ENCODE measurements around the gene ZNF135.

The ZNF135 gene

DNA sequence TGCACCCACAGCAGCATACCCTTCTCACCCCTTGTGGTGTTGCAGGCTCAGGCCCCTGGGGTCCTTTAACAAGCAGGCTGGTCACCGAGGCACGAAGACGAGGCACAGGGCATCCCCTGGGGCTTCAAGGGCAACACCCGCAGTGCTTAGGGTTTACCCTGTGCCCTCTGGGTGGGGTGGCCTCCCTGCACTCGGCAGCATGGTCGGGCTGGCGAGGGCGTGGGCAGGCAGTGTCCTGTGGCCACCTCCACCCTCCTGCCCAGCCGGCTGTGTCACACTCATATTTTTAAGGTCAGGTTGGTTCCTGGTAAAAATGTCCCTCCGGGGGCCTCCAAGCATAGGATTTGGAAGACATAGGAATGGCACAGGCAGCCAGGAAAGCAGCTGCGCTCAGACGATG, 11.4 kb upstream of the ZNF135 start:
- DNase-seq: no peak

DNA sequence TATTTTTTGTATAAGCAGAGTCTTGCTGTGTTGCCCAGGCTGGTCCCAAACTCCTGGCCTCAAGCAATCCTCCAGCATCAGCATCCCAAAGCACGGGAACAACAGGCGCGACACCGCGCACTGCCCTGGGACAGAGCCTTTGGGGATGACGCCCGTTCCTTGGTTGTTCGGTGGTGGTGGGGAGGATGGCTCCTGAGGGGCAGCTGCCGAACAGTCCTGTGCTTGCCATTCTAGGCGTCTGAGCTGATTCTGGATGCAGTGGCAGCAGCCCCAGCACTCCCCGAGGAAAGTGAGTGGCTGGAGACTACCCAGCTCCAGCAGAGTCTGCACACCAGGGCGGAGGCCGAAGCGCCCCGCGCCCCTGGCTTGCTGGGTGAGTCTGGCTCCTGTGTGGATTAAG, 6.8 kb upstream of the ZNF135 start:
- no peak for DNase-seq

DNA sequence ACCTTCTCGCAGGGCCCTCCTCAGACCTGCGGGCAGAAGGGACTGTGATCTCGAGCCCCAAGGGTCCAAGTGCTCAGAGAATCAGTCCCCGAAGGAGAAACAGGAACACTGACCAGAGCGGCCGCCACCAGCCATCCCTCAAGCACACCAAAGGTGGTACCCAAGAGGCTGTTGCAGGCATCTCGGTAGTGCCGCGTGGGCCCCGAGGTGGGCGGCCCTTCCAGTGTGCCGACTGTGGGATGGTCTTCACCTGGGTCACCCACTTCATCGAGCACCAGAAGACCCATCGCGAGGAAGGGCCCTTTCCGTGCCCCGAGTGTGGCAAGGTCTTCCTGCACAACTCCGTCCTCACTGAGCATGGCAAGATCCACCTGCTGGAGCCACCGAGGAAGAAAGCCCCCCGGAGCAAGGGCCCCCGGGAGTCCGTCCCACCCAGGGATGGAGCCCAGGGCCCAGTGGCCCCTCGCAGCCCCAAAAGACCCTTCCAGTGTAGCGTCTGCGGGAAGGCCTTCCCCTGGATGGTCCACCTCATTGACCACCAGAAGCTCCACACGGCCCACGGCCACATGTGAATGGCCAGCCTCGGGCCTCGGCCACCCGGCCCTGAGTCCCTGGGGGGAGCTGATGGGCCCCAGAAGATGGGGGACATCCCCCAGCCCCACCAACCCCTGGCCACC, 5.5 kb upstream of the ZNF135 start:
- DNase-seq: no peak

DNA sequence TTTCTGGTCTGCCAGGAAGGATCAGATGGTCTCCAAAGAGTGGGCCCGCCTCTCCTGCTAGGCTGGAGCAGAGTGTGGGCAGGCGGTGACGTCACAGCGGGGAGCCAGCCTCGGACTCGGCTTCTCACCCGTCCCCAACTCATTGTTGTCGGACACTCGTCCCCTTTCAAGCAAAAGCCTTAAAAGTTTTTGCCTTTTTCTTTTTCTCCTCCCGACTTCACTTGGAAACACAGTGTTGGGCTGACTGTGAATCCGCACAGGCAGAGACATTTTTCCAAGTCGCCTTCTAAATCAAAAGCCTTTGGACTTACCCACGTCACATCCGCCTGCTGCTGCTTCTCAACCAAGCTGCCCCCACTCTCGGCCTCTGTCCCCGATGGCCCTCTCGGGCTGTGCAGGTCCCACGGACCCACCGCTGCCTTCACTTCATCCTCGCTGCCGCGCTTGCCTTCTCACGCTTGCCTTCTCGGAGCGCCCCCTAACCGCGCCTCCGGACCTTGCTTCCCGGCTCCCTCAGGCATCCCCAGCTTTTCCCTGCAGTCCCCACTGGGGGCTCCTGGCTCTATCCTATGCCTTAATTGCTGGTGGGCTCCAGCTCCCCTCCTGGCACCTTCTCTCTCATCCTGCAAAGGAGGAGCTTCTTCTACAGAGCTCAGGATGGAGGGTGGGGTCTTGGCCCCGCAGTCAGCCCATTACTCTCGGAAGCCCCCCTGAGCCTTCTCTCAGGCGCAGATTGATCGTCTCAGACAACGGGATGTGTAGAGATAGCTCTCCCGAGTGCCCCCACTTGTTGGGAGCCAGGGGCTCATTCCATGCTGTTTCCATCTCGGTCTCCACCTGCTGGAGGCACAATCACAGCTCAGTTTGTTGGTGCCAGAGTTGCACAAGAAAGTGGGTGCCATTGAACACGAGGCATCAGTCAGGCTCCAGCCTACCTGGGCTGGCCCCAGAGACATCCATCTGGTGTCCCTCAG, 3.9 kb upstream of the ZNF135 start:
- no peak for DNase-seq

DNA sequence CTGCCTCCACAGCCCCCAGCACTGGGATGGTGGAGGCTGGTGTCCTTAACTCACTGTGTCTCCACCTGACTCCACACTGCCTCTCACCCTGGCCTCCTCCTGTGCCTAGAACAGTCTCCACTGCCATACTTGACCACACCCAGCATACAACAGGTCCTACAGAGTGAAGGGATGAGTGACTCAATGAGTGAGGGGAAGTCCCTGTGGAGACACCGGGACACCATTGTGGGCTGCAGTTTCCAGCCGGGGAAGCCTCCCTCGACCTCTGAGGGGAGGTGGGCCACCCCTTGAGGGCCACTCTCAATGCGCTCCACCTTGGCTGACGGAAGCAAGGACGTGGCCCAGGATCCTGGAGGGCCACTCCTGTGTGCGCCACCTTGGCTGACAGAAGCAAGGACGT, 2.8 kb upstream of the ZNF135 start:
- no peak for DNase-seq

DNA sequence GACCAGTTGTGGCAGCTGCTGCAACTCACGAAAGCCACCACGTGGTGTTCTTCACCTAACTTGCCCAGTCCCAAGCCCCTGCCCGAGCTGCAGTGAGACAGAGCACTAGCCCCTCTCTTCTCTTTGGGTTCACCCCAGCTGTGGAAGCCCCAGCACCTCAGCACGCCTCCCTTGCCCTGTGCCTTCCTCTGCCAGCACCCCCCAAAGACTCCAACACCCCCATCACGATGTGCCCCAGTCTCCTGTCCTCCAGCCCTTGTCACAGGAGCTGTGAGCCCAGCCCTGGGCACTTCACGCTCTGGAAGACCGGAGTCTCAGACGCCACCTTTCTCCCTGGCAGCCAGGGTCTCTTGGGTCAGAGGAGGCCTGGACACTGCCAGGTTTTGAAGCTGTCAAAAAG, 2.2 kb upstream of the ZNF135 start:
- DNase-seq: no peak

DNA sequence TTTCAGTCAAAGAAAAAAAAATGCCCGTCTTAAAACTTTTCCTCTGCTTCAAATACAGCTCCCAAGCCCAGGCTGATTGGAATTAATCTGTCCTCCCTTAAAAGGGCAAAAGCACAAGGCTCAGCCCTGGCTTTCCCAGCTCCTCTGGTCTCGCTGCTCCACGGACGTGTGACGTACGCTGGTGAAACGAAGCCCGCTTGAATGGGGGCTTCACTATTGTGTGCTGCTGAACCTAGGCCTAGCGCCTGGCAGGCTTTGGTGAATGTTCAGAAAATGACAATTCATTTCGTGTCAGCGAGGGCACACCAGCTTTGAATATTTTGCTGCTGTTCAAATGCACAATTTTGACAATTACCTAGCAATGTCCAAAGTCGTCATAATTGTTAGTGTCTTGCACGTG, 615 bp upstream of the ZNF135 start:
- DNase-seq: no peak

DNA sequence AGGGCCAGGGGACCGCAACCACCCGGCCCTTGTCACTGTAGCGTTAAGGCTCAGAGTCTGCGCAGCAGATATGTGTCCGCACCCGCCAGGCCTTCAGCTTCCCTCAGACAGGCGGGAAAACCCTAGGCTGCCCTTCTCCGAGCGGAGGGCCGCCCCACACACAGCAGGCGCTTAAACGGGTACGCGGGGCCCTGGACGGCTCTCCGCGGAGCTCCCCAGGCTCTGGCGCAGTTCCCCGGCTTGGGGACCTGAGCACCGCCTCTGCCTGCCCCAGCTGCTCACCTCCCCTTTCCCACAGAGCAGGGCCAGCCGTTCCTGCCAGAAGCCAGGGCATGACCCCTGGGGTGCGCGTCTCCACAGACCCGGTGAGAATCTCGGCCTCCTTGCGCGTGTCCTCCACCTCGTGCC, 593 bp downstream of the ZNF135 start:
- no peak for DNase-seq

DNA sequence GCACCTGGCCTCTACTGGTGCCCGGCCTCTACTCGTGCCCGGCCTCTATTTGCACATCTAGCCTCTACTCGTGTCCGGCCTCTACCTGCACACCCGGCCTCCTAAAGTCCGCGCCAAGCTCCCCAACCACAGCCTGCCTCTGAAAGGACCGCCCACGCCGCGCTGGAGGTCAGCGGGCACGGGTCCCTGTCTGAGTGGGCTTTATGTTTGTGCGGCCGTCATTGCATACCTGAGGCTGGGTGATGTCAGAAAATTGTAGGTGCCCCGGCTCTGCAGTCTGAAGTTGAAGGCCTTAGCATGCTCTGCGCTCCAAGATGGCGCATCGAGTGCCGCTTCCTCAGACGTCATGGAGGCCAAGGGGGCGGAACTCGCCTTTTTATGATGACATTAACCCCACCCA, 1.1 kb downstream of the ZNF135 start:
- no peak for DNase-seq

DNA sequence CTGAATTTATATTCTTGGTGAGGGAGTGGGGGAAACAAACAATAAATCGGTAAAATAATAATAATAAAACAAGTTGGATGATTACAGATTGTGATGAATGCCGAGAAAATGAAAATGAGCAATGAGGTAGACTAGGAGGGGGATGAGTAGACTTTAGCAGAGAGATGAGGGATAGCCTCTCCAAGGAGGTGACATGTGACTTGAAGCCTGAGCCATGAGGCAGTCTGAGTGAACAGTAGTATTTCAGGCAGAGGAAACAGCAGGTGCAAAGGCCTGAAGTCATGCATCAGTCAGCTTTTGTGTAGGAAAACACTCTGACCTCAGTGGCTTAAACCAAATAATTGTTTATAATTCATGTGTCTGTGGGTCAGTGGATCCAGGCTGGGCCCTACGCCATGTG, 4.6 kb downstream of the ZNF135 start:
- DNase-seq: no peak

DNA sequence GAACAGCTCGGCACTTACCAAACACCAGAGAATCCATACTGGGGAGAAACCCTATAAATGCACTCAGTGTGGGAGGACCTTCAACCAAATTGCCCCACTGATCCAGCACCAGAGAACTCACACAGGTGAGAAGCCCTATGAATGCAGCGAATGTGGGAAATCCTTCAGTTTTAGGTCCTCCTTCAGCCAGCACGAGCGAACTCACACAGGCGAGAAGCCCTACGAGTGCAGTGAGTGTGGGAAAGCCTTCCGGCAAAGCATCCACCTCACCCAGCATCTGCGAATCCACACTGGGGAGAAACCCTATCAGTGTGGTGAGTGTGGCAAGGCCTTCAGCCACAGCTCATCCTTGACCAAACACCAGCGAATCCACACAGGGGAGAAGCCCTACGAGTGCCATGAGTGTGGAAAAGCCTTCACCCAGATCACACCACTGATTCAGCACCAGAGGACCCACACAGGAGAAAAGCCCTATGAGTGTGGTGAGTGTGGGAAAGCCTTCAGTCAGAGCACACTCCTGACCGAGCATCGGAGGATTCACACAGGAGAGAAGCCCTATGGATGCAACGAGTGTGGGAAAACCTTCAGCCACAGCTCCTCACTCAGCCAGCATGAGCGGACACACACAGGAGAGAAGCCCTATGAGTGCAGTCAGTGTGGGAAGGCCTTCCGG, 8.3 kb downstream of the ZNF135 start:
- no peak for DNase-seq

DNA sequence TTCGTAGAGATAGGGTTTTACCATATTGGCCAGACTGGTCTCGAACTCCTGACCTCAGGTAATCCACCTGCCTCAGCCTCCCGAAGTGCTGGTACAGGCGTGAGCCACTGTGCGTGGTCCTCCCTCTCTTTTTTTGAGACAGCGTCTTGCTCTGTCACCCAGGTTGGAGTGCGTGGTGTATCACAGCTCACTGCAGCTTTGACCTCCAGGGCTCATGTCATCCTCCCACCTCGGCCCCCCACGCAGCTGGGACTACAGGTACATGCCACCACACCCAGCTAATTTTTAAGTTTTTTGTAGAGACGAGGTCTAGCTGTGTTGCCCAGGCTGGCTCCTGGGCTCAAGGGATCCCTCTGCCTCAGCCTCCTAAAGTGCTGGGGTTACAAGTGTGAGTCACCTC, 20.7 kb downstream of the ZNF135 start:
- no peak for DNase-seq

DNA sequence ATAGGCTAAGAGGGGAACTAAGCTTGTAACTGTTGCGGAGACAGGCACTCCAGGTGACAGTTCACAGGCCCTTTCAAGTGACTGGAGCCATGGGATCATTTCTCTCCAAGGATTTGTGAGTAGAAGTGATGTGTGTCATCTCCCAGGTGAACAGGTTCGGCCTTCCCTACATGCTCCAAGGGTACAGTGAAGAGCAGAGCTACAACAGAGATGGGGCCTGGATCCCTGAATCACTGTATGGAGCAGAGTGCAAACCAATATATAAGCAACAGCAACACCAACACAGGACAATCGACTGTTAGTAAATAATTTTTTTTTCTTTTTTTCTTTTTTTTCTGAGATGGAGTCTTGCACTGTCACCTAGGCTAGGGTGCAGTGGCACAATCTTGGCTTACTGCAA, 23.9 kb downstream of the ZNF135 start:
- DNase-seq: no peak

DNA sequence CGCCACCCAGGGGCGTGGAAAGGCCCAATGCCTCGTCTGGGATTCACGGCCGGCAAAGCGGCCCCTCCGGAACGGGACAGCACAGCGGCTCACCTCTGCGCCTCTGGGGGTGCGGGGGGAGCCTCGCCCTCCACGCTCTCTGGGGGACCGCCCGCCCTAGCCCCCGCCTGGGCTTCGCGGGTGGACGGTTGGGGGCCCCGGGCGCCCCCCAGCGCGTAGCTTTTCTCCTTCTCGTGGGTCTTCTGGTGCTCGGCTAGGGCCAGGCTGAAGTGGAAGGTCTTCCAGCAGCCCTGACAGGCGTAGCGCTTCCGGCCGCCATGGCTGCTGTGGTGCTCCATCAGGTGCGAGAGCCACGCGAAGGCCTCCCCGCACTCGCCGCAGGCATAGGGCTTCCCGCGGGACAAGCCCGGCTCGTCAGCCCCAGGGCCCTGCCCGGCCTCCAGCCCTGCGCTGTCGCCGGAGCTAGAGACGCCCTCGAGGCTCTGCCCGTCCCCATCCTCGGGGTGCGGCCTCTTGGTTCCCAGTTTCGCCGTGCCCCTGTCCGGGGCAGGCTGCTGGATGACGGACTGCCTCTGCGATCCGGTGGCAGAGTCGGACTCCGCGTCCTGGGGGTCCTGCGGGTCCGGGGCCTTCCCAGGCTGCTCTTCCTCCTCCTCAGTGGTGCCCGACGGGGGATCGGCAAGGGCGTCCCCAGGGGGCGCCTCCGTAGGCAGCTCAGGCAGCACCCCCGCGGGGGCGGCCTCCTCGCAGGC, 25.7 kb downstream of the ZNF135 start:
- DNase-seq: no peak

DNA sequence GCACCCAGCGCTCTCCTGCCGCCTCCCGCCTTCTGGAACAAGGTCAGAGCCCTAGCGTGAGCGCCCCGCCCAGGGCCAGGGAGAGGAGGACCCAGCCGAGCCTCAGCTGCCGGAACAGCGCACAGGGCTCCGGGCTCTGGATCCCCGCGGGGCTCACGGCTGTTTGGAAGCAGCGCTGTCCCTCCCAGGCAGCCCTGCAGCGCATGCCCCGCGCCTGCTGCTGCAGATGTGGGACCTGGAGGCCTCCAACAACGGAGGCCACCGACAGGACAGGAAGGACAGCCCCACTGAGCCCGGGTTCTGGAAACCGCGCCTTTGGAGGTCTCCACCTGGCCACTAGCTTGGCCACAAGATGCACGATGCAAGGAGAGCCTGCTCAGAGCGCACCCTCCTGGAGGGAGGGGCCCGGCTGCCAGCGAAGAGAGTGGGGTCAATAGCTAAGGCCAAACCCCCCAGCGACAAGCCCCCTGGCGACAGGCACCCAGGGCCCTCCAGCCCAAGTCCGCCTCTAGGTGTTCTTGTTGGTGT, 26.3 kb downstream of the ZNF135 start:
- no peak for DNase-seq

DNA sequence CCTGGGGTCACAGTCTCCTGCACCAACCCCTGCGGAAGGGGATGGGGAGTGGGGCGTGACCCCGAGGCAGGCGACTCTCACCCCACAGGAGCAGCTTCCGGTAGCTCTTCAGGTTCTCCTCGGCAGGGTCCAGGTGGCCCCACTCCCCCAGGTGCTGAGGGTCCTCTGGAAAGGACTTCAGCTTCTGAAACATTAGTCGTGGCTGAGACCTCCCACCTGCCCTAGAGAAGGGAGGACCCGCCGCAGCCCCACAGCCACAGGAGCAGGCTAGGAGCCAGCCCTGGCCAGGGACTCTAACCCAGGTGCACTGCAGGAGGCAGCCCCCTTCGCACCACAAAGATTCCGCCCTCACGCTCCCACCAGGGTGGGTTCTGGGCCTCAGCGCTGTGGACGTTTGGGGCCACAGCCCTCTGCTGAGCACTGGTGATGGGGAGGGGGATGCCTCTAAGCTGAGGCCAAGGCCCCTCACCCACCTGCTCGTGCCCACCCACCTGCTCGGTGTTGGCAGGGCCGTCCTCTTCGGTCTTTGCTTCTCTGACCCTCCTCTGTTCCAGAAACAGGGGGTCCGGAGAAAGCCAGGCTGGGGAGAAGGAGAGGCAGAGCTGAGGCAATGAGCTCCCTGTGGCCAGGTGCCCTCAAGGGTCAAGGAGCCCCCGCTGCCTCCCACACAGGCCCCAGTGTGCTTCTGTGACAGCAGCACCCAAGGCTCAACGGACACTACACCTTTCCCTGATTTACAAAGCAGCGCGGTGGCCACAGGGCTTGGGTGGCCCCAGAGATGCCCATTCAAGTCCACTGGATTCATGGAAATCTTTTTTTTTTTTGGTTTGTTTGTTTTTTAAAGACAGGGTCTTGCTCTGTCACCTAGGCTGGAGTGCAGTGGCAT, 28.0 kb downstream of the ZNF135 start:
- DNase-seq: no peak

DNA sequence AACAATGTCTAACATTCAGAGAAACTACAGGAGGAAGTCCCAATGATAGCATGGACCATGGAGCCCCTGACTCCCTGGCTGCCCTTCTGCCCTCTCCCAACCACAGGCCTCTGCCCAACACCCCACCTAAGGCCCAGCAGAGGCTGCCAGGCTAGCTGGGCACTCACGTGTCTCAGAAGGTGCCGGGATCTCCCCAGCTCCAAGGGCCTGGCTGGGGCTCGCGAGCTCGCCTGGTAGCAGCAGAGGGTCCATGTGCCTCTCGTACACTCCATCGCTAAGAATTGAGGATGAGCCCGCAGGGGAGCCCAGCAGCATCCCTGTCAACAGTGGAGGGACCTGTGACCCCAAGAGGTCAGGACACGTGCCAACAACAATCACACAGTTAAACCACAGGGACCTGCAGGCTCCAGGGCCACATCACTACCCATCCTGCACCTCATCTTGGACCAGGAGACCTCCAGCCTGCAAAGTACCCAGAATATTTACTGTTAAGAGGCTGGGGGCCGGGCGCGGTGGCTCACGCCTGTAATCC, 29.5 kb downstream of the ZNF135 start:
- DNase-seq: no peak

DNA sequence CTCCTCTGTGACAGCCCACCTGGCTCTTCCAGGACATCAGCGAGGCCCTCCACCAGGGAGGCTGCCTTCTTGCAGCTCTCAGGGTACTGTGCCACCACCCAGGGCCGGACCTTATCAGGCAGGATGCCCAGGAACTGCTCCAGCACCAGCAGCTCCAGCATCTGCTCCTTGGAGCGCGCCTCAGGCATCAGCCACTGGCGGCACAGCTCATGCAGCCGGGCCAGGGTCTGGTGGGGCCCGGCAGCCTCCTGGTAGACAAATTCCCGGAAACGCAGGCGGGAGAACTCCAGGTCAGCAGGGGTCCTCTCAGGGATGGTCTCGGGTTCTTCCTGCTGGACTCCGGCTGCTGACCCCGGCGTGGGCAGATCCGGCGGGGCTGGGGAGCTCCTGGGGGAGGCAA, 30.8 kb downstream of the ZNF135 start:
- DNase-seq: no peak

DNA sequence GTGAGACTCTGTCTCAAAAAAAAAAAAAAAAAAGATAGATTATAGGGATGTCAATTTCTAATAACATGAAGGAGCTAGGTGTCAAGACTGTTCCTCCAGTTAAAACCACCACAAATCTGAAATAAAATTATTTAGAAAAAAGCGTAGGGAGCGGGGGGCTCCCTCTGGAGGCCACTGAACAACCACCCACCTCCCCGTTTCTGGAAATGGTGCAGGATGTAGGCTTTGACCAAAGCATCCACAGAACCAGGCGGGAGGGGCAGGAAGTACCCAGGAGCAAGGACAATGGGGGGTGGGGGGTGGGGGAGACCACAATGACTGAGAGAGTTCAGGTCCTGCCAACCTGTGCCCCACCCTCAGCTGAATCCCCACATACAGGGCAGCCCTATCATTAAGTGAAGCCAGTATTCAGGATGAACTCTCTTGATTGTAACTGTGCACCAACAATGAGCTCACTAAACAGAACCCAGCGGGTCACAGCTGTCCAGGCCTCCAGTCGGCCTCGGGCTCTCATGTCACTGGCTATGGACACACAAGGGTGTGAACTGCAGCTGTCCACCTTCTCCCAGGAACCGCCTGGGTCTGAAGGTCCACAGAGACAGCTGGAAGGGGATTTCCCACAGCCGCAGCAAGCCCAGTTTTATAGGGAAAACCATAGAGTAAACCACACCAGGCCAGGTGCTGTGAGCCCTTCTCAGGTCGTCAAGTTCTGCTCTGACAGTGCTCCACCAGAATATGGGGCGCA, 32.3 kb downstream of the ZNF135 start:
- DNase-seq: no peak

DNA sequence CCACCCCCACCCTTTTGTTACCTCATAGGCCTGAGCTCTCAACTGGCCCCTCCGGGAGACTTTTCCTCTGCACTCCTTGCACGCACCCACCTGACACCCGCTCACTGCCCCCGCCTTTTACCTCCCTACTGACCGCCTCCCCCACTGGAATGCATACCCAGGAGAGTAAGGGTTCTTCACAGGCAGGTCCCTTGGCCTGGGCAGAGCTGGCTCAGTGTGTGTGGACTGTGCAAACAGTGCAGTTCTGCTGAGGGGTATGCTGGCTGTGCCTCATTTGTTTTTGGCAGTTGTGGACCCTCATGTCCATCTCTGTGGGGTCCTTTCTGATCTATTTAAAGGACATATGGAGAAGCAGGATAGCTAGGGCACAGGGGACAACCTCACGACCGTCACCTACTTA, 34.0 kb downstream of the ZNF135 start:
- no peak for DNase-seq

DNA sequence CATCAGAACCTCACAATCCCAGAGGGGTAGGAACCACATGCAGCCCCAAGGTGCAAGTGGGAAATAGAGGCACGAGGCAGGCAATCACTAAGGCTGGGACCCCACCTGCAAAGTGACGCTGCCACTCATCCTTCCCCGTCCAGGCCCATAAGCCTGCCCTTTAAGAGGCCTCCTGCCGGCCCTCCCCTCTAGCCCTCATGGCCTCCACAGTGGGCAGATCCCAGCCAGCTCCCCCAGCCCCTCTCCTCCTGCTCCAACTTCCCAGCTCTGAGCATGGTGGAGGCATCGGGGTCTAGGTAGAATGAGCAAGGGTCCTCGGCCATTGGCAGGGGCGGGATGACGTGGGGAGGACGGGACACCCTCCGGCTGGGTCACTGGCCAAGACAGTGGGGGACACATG, 36.2 kb downstream of the ZNF135 start:
- DNase-seq: no peak
